IMR-90 (cell line): Measurements from ENCODE around the gene FSIP2. TPM values are rescaled to one million over a fixed set of nuclear protein-coding genes. Genes with fewer than 3 reads are reported as not detected.

Experiments
- ATAC-seq: fragments of 200-7000 bp; cut with Tn5 transposase; 2 replicates; pipeline ENCODE4 v1.9.1; 2020; ENCODE audit warnings: low read depth, mild to moderate bottlenecking, moderate library complexity
- BruUV-seq: library from RNA; stranded (reverse); fragments of 400-500 nt; replicated peaks from 2 replicates; lab custom pipeline; 2021; lab: Mats Ljungman, UMichigan
- CTCF ChIA-PET: fragments of 300-600 bp; formaldehyde crosslinking; extraction: SDS; loops from one replicate; lab custom pipeline; 2021; ENCODE audit warnings: antibody characterized with exemption; lab: Yijun Ruan, JAX
- POLR2A ChIA-PET: fragments of 300-600 bp; sonication (Branson Sonifier 250); formaldehyde crosslinking; loops from one replicate; lab custom pipeline; 2022; ENCODE audit warnings: antibody characterized with exemption; ENCODE audit not compliant: unreplicated experiment; lab: Charles Lee
- DNase-seq: peaks from one replicate; pipeline ENCODE4 v3.0.0; 2013
- H2AFZ ChIP-seq: replicated peaks from 2 replicates; pipeline ENCODE3; 2013; ENCODE audit warnings: low read length, mild to moderate bottlenecking; ENCODE audit not compliant: poor library complexity
- H2AK5ac ChIP-seq: 2 replicates; pipeline ENCODE4 v1.6.1; 2013; ENCODE audit warnings: low read depth, low read length, inconsistent platforms
- H2AK9ac ChIP-seq: replicated peaks from 2 replicates; pipeline ENCODE3; 2013; ENCODE audit warnings: mild to moderate bottlenecking, low read depth, low read length, moderate library complexity; ENCODE audit not compliant: poor library complexity
- H2BK120ac ChIP-seq: 2 replicates; pipeline ENCODE4 v1.6.1; 2013; ENCODE audit warnings: low read depth, low read length, inconsistent platforms
- H2BK15ac ChIP-seq: 3 replicates; pipeline ENCODE4 v1.6.1; 2013; ENCODE audit warnings: low read depth, low read length, inconsistent platforms
- H2BK20ac ChIP-seq: 2 replicates; pipeline ENCODE4 v1.6.1; 2013; ENCODE audit warnings: low read depth, mild to moderate bottlenecking, inconsistent platforms, low read length, moderate library complexity
- H2BK5ac ChIP-seq: 2 replicates; pipeline ENCODE4 v1.6.1; 2013; ENCODE audit warnings: mild to moderate bottlenecking, low read depth, low read length, inconsistent platforms; ENCODE audit not compliant: poor library complexity, severe bottlenecking
- H3K14ac ChIP-seq: replicated peaks from 2 replicates; pipeline ENCODE4 v1.6.1; 2013; ENCODE audit warnings: low read depth, low read length, inconsistent platforms
- H3K18ac ChIP-seq: 2 replicates; pipeline ENCODE4 v1.6.1; 2013; ENCODE audit warnings: low read depth, low read length, control low read depth
- H3K23ac ChIP-seq: 2 replicates; pipeline ENCODE4 v1.6.1; 2013; ENCODE audit warnings: low read depth, low read length, inconsistent platforms
- H3K27ac ChIP-seq: 2 replicates; pipeline ENCODE4 v1.5.1; 2013; ENCODE audit warnings: mild to moderate bottlenecking, control low read depth, low read length; ENCODE audit not compliant: insufficient read depth
- H3K27me3 ChIP-seq: 2 replicates; pipeline ENCODE4 v1.6.1; 2013; ENCODE audit warnings: low read length; ENCODE audit not compliant: control insufficient read depth, insufficient read depth
- H3K36me3 ChIP-seq: 2 replicates; pipeline ENCODE4 v1.6.1; 2013; ENCODE audit warnings: low read length, mixed read lengths; ENCODE audit not compliant: control insufficient read depth, insufficient read depth
- H3K4ac ChIP-seq: 2 replicates; pipeline ENCODE4 v1.6.1; 2013; ENCODE audit warnings: low read depth, low read length, inconsistent platforms
- H3K4me1 ChIP-seq: 2 replicates; pipeline ENCODE4 v1.6.1; 2013; ENCODE audit warnings: low read length, mixed read lengths; ENCODE audit not compliant: control insufficient read depth, insufficient read depth
- H3K4me2 ChIP-seq: 2 replicates; pipeline ENCODE4 v1.6.1; 2013; ENCODE audit warnings: low read depth, mild to moderate bottlenecking, control low read depth, low read length, moderate library complexity
- H3K4me3 ChIP-seq: 2 replicates; pipeline ENCODE4 v1.5.1; 2013; ENCODE audit warnings: low read depth, mild to moderate bottlenecking, control low read depth, low read length, moderate library complexity; ENCODE audit not compliant: insufficient read depth
- H3K56ac ChIP-seq: 2 replicates; pipeline ENCODE4 v1.6.1; 2013; ENCODE audit warnings: low read length, inconsistent platforms; ENCODE audit not compliant: insufficient read depth; ENCODE audit errors: extremely low read depth
- H3K79me1 ChIP-seq, 2 experiments: 2 replicates each; pipeline ENCODE4 v1.6.1; 2013; ENCODE audit warnings: low read length in 2 of 2, inconsistent platforms in 1 of 2, low read depth in 1 of 2
- H3K9ac ChIP-seq: 2 replicates; pipeline ENCODE4 v1.6.1; 2013; ENCODE audit warnings: low read depth, low read length, control low read depth
- H3K9me1 ChIP-seq: 2 replicates; pipeline ENCODE4 v1.6.1; 2013; ENCODE audit warnings: low read length, inconsistent platforms; ENCODE audit not compliant: insufficient read depth
- H3K9me3 ChIP-seq: 2 replicates; pipeline ENCODE4 v1.6.1; 2013; ENCODE audit warnings: low read length; ENCODE audit not compliant: control insufficient read depth, insufficient read depth
- H4K20me1 ChIP-seq: 2 replicates; pipeline ENCODE4 v1.6.1; 2013; ENCODE audit warnings: low read length, inconsistent platforms; ENCODE audit not compliant: insufficient read depth
- H4K5ac ChIP-seq: 2 replicates; pipeline ENCODE4 v1.6.1; 2013; ENCODE audit warnings: mild to moderate bottlenecking, low read depth, low read length, control low read depth
- H4K8ac ChIP-seq, 2 experiments: 2 replicates each; pipeline ENCODE4 v1.6.1; 2013; ENCODE audit warnings: low read depth in 2 of 2, low read length in 2 of 2, control low read depth in 1 of 2, inconsistent platforms in 1 of 2
- H4K91ac ChIP-seq: 2 replicates; pipeline ENCODE4 v1.6.1; 2013; ENCODE audit warnings: low read depth, low read length, inconsistent platforms; ENCODE audit not compliant: insufficient read depth
- BHLHE40 ChIP-seq: fragments of 150-350 bp; IDR thresholded peaks from 2 replicates; pipeline ENCODE4 v1.6.1; 2016; ENCODE audit warnings: mild to moderate bottlenecking, low read depth, low read length
- CEBPB ChIP-seq: IDR thresholded peaks from 2 replicates; pipeline ENCODE4 v1.6.1; 2012; ENCODE audit warnings: low read depth, low read length, improper control_type of control experiment
- CHD1 ChIP-seq: IDR thresholded peaks from 2 replicates; pipeline ENCODE4 v1.6.1; 2012; ENCODE audit warnings: low read depth, low read length, improper control_type of control experiment
- CTCF ChIP-seq: conservative IDR thresholded peaks from 2 replicates; pipeline ENCODE4 v1.5.1; 2012; ENCODE audit warnings: mild to moderate bottlenecking, low read depth, low read length, improper control_type of control experiment
- ELK1 ChIP-seq: fragments of 150-350 bp; IDR thresholded peaks from 2 replicates; pipeline ENCODE4 v1.6.1; 2016; ENCODE audit warnings: low read depth, mild to moderate bottlenecking, low read length, moderate library complexity, borderline replicate concordance
- FOS ChIP-seq: fragments of 150-350 bp; IDR thresholded peaks from 2 replicates; pipeline ENCODE4 v1.6.1; 2016; ENCODE audit warnings: low read depth, low read length
- MAFK ChIP-seq: IDR thresholded peaks from 2 replicates; pipeline ENCODE4 v1.6.1; 2012; ENCODE audit warnings: low read depth, low read length, improper control_type of control experiment
- MAZ ChIP-seq: IDR thresholded peaks from 2 replicates; pipeline ENCODE4 v1.6.1; 2012; ENCODE audit warnings: low read depth, mild to moderate bottlenecking, low read length, improper control_type of control experiment, moderate library complexity, borderline replicate concordance
- MXI1 ChIP-seq: IDR thresholded peaks from 2 replicates; pipeline ENCODE4 v1.6.1; 2012; ENCODE audit warnings: low read depth, mild to moderate bottlenecking, low read length, moderate library complexity, borderline replicate concordance
- NFE2L2 ChIP-seq: fragments of 150-350 bp; IDR thresholded peaks from 2 replicates; pipeline ENCODE4 v1.6.1; 2016; ENCODE audit warnings: low read depth, mild to moderate bottlenecking, low read length
- POLR2A ChIP-seq: IDR thresholded peaks from 2 replicates; pipeline ENCODE4 v1.6.1; 2012; ENCODE audit warnings: mild to moderate bottlenecking, low read depth, low read length
- RAD21 ChIP-seq: IDR thresholded peaks from 2 replicates; pipeline ENCODE4 v1.6.1; 2012; ENCODE audit warnings: low read length, improper control_type of control experiment
- RCOR1 ChIP-seq: IDR thresholded peaks from 2 replicates; pipeline ENCODE4 v1.6.1; 2012; ENCODE audit warnings: mild to moderate bottlenecking, low read length, improper control_type of control experiment; ENCODE audit not compliant: insufficient replicate concordance
- RFX5 ChIP-seq: IDR thresholded peaks from 2 replicates; pipeline ENCODE4 v1.8.0; 2012; ENCODE audit warnings: low read depth, mild to moderate bottlenecking, low read length, moderate library complexity
- SMC3 ChIP-seq: fragments of 150-350 bp; IDR thresholded peaks from 2 replicates; pipeline ENCODE4 v1.6.1; 2016; ENCODE audit warnings: low read depth, mild to moderate bottlenecking, antibody characterized with exemption, low read length, moderate library complexity
- WGBS, 2 experiments: methylation state at CpG; one replicate each; pipeline versions ENCODE4 v1.1.5 to v1.1.7; 2013; ENCODE audit warnings: missing lambda C conversion rate in 2 of 2; ENCODE audit not compliant: insufficient read length in 1 of 2; ENCODE audit errors: extremely low coverage in 2 of 2; 5-methylcytosine and 5-hydroxymethylcytosine counted together
- dilution Hi-C: fragments of 300-500 bp; cut with HindIII; formaldehyde crosslinking; loops from one replicate; pipeline ENCODE4 v1.14.3; 2018; ENCODE audit warnings: low sequenced_read_pairs; ENCODE audit not compliant: unreplicated experiment
- in situ Hi-C: fragments of 300-500 bp; cut with MboI; formaldehyde crosslinking; loops from 3 replicates; pipeline ENCODE4 v1.14.3; 2019; ENCODE audit warnings: low sequenced_read_pairs, inconsistent platforms, mixed read lengths
- intact Hi-C: fragments of 100-400 bp; cut with micrococcal nuclease; formaldehyde crosslinking; loops from 2 replicates; pipeline ENCODE4 v1.10.0; 2022
- polyA plus RNA-seq, 3 experiments: library from polyadenylated mRNA; depleted of rRNA; stranded (reverse); fragments of >200 nt; gene quantifications; 2 replicates each; pipeline ENCODE4 v1.2.3, GENCODE V29; 2012; ENCODE audit warnings: low replicate concordance in 1 of 3
- total RNA-seq: library from RNA; depleted of rRNA; stranded (reverse); fragments of >200 nt; gene quantifications from 2 replicates; pipeline ENCODE4 v1.2.3, GENCODE V29; 2012
- TF ChIP-seq, protein P1 (sequence below): fragments of 150-350 bp; IDR thresholded peaks from 2 replicates; pipeline ENCODE4 v1.6.1; 2017; ENCODE audit warnings: mild to moderate bottlenecking, antibody characterized with exemption, low read length, low read depth

FSIP2 gene
- total and polyA plus RNA-seq, 2 of the 4 experiments (the other 2 are of a cell fraction) = under 0.01 to 0.02 TPM

DNA sequence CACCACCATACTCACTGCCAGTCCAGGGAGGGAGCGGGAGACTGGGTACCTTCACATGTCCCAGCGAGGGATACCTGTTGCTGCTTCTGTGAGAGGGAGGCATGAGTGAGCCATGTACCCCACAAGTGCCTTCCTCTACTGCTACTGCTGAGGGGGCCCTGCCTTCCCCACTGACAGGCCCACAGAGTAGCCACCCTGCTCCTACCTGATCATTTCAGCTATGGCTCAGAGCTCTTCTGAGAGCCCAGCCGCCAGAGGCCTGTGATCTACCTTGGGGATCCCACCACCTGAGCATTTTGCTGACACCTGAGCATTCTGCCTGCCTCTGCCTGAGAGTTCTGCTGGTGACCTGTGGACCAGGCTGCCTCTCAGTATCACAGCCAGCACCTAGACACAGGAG, 137.6 kb downstream of the FSIP2 start:
- Histone ChIP-seq H2BK15ac (no peak overlapping the region), H3K9me3 (peaks cover 16% of the 10 kb centered on the region), H3K36me3 (no peaks in the 10 kb centered on the region), H3K79me1 (no peaks in the 10 kb centered on the region), H3K9ac (no peak overlapping the region), H2BK120ac (no peak overlapping the region), H3K9me1 (no peaks in the 10 kb centered on the region), H3K4me2 (no peak overlapping the region), H4K8ac (no peak overlapping the region), H3K56ac (no peak overlapping the region), H2BK5ac (no peak overlapping the region), H3K23ac (no peak overlapping the region), H4K20me1 (no peaks in the 10 kb centered on the region), H3K18ac (no peak overlapping the region), H3K4ac (no peak overlapping the region), H3K27me3 (no peaks in the 10 kb centered on the region), H2AK9ac (no peak overlapping the region), H3K14ac (no peak overlapping the region), H2BK20ac (no peak overlapping the region), H4K5ac (no peak overlapping the region), H4K91ac (no peak overlapping the region), H3K27ac (no peak overlapping the region), H2AFZ (no peak overlapping the region), H3K4me3 (no peak overlapping the region), H2AK5ac (no peak overlapping the region), H3K4me1 (no peaks in the 10 kb centered on the region)
- WGBS, 2 experiments = no CpG with 5 or more reads among the region's 3 CpGs
- DNase-seq = no peak
- ATAC-seq = no peak
- ChIA-PET CTCF (no interaction called here), POLR2A (no interaction called here)
- TF ChIP-seq MXI1 (no peak), MAZ (no peak), ELK1 (no peak), RCOR1 (no peak), BHLHE40 (no peak), CHD1 (no peak), CTCF (no peak), POLR2A (no peak), CEBPB (no peak), RFX5 (no peak), RAD21 (no peak), SMC3 (no peak), NFE2L2 (no peak), MAFK (no peak), FOS (no peak)
- TF ChIP-seq, protein P1, sequence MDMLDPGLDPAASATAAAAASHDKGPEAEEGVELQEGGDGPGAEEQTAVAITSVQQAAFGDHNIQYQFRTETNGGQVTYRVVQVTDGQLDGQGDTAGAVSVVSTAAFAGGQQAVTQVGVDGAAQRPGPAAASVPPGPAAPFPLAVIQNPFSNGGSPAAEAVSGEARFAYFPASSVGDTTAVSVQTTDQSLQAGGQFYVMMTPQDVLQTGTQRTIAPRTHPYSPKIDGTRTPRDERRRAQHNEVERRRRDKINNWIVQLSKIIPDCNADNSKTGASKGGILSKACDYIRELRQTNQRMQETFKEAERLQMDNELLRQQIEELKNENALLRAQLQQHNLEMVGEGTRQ = no peak
- dilution Hi-C loops (no loop called here), in situ Hi-C loops (no loop called here), intact Hi-C loops (no loop called here)
- BruUV-seq = no TSS peak
